Activated CD4-positive, alpha-beta memory T cell treated with anti-CD3 and anti-CD28 coated beads, Interleukin-2, amount 10 ng/mL, durations not matched to agents 7 days and 5 days (primary cell): ENCODE measurements around the gene MARCHF6. TPM values are rescaled to one million over a fixed set of nuclear protein-coding genes. Genes with fewer than 3 reads are reported as not detected.
A peak's percentile ranks its signal among the peaks of the same experiment; 100 is the strongest.
"Not testable (repeated sequence)": the region's sequence is repeated elsewhere in the genome, so short reads cannot be mapped to it uniquely, and the experiment has no call there.

ENCODE experiments used
- CTCF ChIA-PET: fragments of 350-600 bp; sonication (Branson Sonifier 250); formaldehyde crosslinking; loops from one replicate; lab custom pipeline; 2021; ENCODE audit warnings: antibody characterized with exemption, inconsistent platforms; lab: Charles Lee
- POLR2A ChIA-PET: fragments of 350-600 bp; sonication (Branson Sonifier 250); formaldehyde crosslinking; loops from one replicate; lab custom pipeline; 2021; ENCODE audit warnings: antibody characterized with exemption; lab: Charles Lee
- DNase-seq: peaks from one replicate; pipeline ENCODE4 v3.0.0-alpha.2; 2020
- H3K27ac Mint-ChIP-seq: one replicate; pipeline ENCODE4 v1.8.0; 2021; ENCODE audit warnings: mild to moderate bottlenecking, mixed read lengths
- H3K27me3 Mint-ChIP-seq: one replicate; pipeline ENCODE4 v1.8.0; 2021; ENCODE audit warnings: mixed read lengths
- H3K36me3 Mint-ChIP-seq: one replicate; pipeline ENCODE4 v1.8.0; 2021; ENCODE audit warnings: low read depth, mixed read lengths
- H3K4me1 Mint-ChIP-seq: one replicate; pipeline ENCODE4 v1.8.0; 2021; ENCODE audit warnings: mixed read lengths
- H3K4me3 Mint-ChIP-seq: one replicate; pipeline ENCODE4 v1.8.0; 2021; ENCODE audit warnings: mild to moderate bottlenecking, mixed read lengths
- H3K9me3 Mint-ChIP-seq: one replicate; pipeline ENCODE4 v1.8.0; 2021; ENCODE audit warnings: mixed read lengths
- total RNA-seq, 2 experiments: library from RNA; stranded (reverse); gene quantifications; one replicate each; pipeline ENCODE4 v1.2.3, GENCODE V29; 2021

MARCHF6 gene
- total RNA-seq = 100 to 1,000 TPM; 101 to 109 TPM

GRCh38 chr5:10353241-10354047, at the start of gene MARCHF6:
MARCHF6 (plus strand) TSS chr5:10353695; CDS start chr5:10353899, 204 bp downstream.
- Mint-ChIP-seq H3K9me3 (no peaks in the 10 kb centered on the region), H3K27ac (peak within 1 kb of the TSS; percentile 97), H3K4me3 (peak within 1 kb of the TSS; percentile 99), H3K27me3 (no peaks in the 10 kb centered on the region), H3K4me1 (peaks cover 38% of the 10 kb centered on the region), H3K36me3 (peaks cover 3% of the 10 kb centered on the region)
- POLR2A ChIA-PET = interaction anchor here (0.6 to 3.2 kb wide), 26 partner anchors 9 to 408 kb away, joined by 3 to 55 read pairs (median 4); partner anchors contain the start of genes ANKRD33B, ATPSCKMT, CCT5 and DAP
- CTCF ChIA-PET = interaction anchor here (1.1 to 3.1 kb wide), 12 partner anchors 9 to 282 kb away, joined by 3 to 19 read pairs (median 4); partner anchors contain the start of genes ATPSCKMT and CCT5
- peak; percentile 95 for DNase-seq

DNA sequence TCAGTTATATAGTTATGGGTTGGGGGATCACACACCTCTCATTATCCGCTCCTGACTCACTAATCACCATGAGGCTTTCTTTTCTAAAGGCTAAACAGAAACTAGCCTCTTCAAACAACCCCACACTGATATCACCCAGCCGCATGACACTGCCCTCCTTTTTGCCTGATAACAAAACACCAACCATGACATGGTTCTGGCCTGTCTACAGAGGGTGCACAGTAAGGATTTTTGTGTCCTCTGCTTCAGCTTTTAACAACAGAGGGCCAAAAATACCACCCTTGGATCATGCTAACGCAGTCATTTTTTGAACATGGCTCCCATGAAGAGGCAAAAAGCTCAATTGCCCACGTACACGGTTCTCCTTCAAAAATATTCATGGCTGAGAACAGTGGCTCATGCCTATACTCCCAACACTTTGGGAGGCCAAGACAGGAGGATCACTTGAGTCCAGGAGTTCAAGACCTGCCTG, 49.8 kb upstream of the MARCHF6 start:
- ChIA-PET CTCF (interaction anchor here (2.3 kb wide), 1 partner anchor 20 kb away, joined by 7 read pairs; no protein-coding TSS in a partner anchor), POLR2A (no interaction called here)
- H3K9me3 Mint-ChIP-seq = no peaks in the 10 kb centered on the region
- peaks cover 17% of the 10 kb centered on the region for H3K27me3 Mint-ChIP-seq
- H3K4me1 Mint-ChIP-seq = peaks cover 8% of the 10 kb centered on the region
- DNase-seq = no peak
- no peak overlapping the region for H3K4me3 Mint-ChIP-seq
- H3K36me3 Mint-ChIP-seq = peaks cover 3% of the 10 kb centered on the region
- no peak overlapping the region for H3K27ac Mint-ChIP-seq

GRCh38 chr5:10304932-10305331, 48.6 kb upstream of the MARCHF6 start:
- Mint-ChIP-seq H3K36me3 (peaks cover 3% of the 10 kb centered on the region), H3K27me3 (peaks cover 19% of the 10 kb centered on the region), H3K4me1 (peaks cover 8% of the 10 kb centered on the region), H3K9me3 (no peaks in the 10 kb centered on the region), H3K4me3 (no peak overlapping the region), H3K27ac (no peak overlapping the region)
- POLR2A ChIA-PET = no interaction called here
- CTCF ChIA-PET = interaction anchor here (2.3 kb wide), 1 partner anchor 21 kb away, joined by 7 read pairs; no protein-coding TSS in a partner anchor
- DNase-seq = no peak

DNA sequence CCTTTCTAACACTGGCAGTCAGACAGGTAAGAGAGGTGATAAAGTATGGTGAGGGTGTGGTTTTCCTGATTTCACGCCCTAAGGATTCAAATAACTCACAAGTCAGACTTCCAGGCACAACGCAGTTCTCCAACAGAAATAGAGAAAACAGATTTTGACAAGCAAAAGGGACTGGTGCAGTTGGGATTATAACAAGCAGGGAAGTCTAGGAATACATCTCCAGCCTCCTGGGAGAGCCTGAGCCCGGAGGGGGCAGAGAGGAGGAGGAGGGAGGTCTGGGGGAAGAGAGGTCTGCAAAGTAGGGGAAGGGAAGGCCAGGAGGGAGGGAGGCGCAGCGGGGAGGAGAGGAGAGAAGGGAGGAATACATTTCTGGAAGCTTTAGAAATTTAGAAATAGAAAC, 47.4 kb upstream of the MARCHF6 start:
- CTCF ChIA-PET = interaction anchor here (2.3 kb wide), 1 partner anchor 22 kb away, joined by 7 read pairs; no protein-coding TSS in a partner anchor
- Mint-ChIP-seq H3K4me1 (peaks cover 16% of the 10 kb centered on the region), H3K27me3 (peaks cover 19% of the 10 kb centered on the region), H3K36me3 (peaks cover 3% of the 10 kb centered on the region), H3K27ac (no peak overlapping the region), H3K9me3 (no peaks in the 10 kb centered on the region), H3K4me3 (no peak overlapping the region)
- POLR2A ChIA-PET = no interaction called here
- DNase-seq = no peak

DNA sequence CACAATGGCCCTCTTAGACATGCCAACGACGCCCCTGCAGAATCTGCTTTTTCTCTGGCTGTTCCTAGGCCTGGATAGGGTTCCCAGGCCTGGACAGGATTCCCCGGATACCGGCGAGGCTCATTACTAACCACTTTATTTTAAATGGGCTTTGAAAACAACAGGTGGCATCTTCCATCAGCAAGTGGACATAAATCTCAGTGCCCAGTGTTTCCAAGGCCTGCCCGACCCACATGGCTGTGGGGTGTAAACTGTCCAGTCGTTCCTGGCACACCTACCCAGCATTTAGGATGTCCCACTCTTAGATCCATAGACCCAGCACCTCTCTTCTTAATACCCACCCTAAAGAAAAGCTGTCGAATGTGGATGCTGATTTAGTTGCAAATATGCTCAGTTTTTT, 46.7 kb upstream of the MARCHF6 start:
- H3K9me3 Mint-ChIP-seq = no peaks in the 10 kb centered on the region
- peaks cover 19% of the 10 kb centered on the region for H3K4me1 Mint-ChIP-seq
- H3K36me3 Mint-ChIP-seq = peaks cover 6% of the 10 kb centered on the region
- peaks cover 19% of the 10 kb centered on the region for H3K27me3 Mint-ChIP-seq
- POLR2A ChIA-PET = no interaction called here
- DNase-seq = no peak
- no peak overlapping the region for H3K27ac Mint-ChIP-seq
- CTCF ChIA-PET = no interaction called here
- H3K4me3 Mint-ChIP-seq = peak overlapping the region; percentile 75

DNA sequence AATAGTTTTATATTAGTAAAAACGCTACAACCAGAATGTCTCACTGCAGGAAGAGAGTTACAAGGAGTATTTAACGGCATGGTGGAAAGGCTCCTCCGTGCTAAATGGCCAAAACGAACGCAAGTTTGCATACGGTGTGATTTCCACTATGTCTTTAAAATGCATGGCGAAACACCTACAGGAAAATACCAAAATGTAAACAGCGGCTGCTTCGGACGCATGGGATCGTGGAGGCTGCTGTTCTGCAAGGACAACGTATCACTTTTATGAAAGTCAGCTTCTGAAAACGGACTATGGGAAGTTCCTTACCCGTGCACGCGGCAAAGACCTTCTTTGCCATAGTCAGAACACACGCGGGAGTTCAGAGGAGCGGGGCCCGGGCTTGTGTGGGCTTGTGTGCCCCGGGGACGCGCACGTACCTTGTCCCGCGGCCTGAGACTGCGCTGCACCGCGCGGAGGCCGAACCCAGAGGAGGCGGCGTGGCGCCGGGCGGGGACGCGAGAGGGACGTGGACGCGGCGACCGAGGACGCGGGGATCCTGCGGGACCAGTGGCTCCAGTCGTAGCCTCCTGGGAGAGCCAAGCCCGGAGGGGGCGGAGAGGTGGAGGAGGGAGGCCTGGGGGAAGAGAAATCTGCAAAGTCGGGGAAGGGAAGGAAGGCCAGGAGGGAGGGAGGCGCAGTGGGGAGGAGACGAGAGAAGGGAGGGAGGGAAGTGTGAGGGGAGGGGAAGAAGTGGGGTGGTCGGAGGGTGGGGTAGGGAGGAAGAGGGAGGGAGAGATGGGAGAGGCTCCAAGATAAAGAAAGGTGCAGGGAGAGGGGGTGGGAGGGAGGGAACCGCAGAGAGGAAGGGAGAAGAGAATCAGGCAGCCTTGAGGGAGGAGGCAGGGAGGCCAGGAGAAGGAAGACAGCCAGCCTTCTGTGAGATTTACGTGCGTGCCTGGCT, 46.0 kb upstream of the MARCHF6 start, which contains the start of gene CMBL:
CMBL (minus strand) TSS at position 697 of the 943 bp plus-strand sequence. CDS start 17,140 bp downstream, outside the sequence.
- DNase-seq = peak; percentile 20
- Mint-ChIP-seq H3K4me1 (peaks cover 19% of the 10 kb centered on the region), H3K9me3 (no peaks in the 10 kb centered on the region), H3K27ac (no peak within 1 kb of the TSS), H3K36me3 (peaks cover 6% of the 10 kb centered on the region), H3K4me3 (peak within 1 kb of the TSS; percentile 75), H3K27me3 (peaks cover 19% of the 10 kb centered on the region)
- POLR2A ChIA-PET = no interaction called here
- CTCF ChIA-PET = no interaction called here

- Mint-ChIP-seq H3K4me3 (no peak overlapping the region), H3K36me3 (peaks cover 6% of the 10 kb centered on the region), H3K4me1 (peaks cover 19% of the 10 kb centered on the region), H3K27me3 (peaks cover 19% of the 10 kb centered on the region), H3K27ac (no peak overlapping the region), H3K9me3 (no peaks in the 10 kb centered on the region)
- POLR2A ChIA-PET = interaction anchor here (0.9 kb wide), 1 partner anchor 44 kb away, joined by 3 read pairs; the partner anchor contains the start of gene MARCHF6
- no peak for DNase-seq
- CTCF ChIA-PET = no interaction called here
Measured at GRCh38 chr5:10308844-10309243, 44.7 kb upstream of the MARCHF6 start.

- H3K4me1 Mint-ChIP-seq = peaks cover 19% of the 10 kb centered on the region
- no peak overlapping the region for H3K4me3 Mint-ChIP-seq
- no peak overlapping the region for H3K27ac Mint-ChIP-seq
- ChIA-PET CTCF (interaction anchor here (2.7 kb wide), 1 partner anchor 26 kb away, joined by 10 read pairs; no protein-coding TSS in a partner anchor), POLR2A (no interaction called here)
- H3K27me3 Mint-ChIP-seq = peaks cover 19% of the 10 kb centered on the region
- peaks cover 6% of the 10 kb centered on the region for H3K36me3 Mint-ChIP-seq
- no peaks in the 10 kb centered on the region for H3K9me3 Mint-ChIP-seq
- no peak for DNase-seq
Measured at GRCh38 chr5:10310066-10310779, 43.3 kb upstream of the MARCHF6 start.

DNA sequence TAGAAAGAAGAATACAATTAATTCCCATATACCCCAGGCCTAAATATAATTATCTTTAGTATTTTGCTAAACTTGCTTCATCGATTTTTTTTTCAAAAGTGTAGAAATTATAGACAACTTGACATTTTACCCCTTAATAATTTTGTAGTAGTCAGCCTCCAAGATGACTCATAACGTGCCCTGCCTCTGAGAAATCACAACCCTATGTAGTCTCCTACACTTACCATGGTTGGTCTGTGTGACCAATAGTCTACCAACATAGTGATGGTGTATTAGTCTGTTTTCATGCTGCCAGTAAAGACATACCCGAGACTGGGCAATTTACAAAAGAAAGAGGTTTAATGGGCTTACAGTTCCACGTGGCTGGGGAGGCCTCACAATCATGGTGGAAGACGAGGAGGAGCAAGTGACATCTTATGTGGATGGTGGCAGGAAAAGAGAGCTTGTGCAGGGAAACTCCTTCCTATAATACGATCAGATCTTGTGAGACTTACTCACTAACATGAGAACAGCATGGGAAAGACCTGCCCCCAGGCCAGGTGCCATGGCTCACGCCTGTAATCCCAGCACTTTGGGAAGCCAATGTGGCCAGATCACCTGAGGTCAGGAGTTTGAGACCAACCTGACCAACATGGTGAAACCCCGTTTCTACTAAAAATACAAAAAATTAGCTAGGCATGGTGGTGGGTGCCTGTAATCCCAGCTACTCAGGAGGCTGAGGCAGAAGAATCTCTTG, 42.5 kb upstream of the MARCHF6 start:
- Mint-ChIP-seq H3K4me1 (peaks cover 19% of the 10 kb centered on the region), H3K27me3 (peaks cover 18% of the 10 kb centered on the region)
- H3K27ac Mint-ChIP-seq, POLR2A ChIA-PET, DNase-seq, H3K9me3 Mint-ChIP-seq, H3K4me3 Mint-ChIP-seq, H3K36me3 Mint-ChIP-seq: not testable (repeated sequence)
- CTCF ChIA-PET = interaction anchor here (2.7 kb wide), 1 partner anchor 27 kb away, joined by 10 read pairs; no protein-coding TSS in a partner anchor

GRCh38 chr5:10311595-10312425, 41.7 kb upstream of the MARCHF6 start:
- no peaks in the 10 kb centered on the region for H3K9me3 Mint-ChIP-seq
- peaks cover 12% of the 10 kb centered on the region for H3K27me3 Mint-ChIP-seq
- ChIA-PET CTCF (interaction anchor here (2.7 kb wide), 1 partner anchor 28 kb away, joined by 10 read pairs; no protein-coding TSS in a partner anchor), POLR2A (no interaction called here)
- peaks cover 19% of the 10 kb centered on the region for H3K4me1 Mint-ChIP-seq
- H3K36me3 Mint-ChIP-seq = peaks cover 6% of the 10 kb centered on the region
- H3K27ac Mint-ChIP-seq = no peak overlapping the region
- DNase-seq = no peak
- no peak overlapping the region for H3K4me3 Mint-ChIP-seq

- Mint-ChIP-seq H3K27me3 (no peaks in the 10 kb centered on the region), H3K36me3 (peaks cover 9% of the 10 kb centered on the region), H3K27ac (no peak overlapping the region), H3K4me3 (no peak overlapping the region), H3K9me3 (no peaks in the 10 kb centered on the region), H3K4me1 (peaks cover 17% of the 10 kb centered on the region)
- POLR2A ChIA-PET = no interaction called here
- DNase-seq = no peak
- CTCF ChIA-PET = interaction anchor here (0.6 to 1.4 kb wide), 2 partner anchors 13 to 42 kb away, joined by 3 to 5 read pairs; no protein-coding TSS in a partner anchor
Measured at GRCh38 chr5:10315201-10315600, 38.3 kb upstream of the MARCHF6 start.
